Stimulated activated CD4-positive, alpha-beta T cell treated with anti-CD3 and anti-CD28 coated beads, TNF-alpha, amount 100 ng/mL, for 1 hour (primary cell): ENCODE measurements around the gene DEAF1.
"Not testable (repeated sequence)": the region's sequence is repeated elsewhere in the genome, so short reads cannot be mapped to it uniquely, and the experiment has no call there.

Experiments
- DNase-seq, 3 donors: peaks; one replicate each; pipeline ENCODE4 v3.0.0-alpha.2; 2020; ENCODE audit warnings: low read depth in 3 of 3, low spot score in 1 of 3

The DEAF1 gene

DNA sequence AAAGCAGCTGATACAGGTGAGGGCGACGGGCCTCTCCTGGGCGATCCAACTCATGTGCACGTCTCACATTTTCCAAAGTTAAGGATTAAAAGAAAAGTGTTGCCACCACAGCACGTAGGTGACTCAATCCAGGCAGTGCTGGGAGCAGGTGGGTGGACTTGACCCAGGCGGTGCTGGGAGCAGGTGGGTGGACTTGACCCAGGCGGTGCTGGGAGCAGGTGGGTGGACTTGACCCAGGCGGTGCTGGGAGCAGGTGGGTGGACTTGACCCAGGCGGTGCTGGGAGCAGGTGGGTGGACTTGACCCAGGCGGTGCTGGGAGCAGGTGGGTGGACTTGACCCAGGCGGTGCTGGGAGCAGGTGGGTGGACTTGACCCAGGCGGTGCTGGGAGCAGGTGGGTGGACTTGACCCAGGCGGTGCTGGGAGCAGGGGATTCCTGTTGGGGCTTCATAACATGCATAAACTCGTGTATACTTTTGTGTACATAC is 47.3 kb downstream of the DEAF1 start:
- not testable (repeated sequence) for DNase-seq

DNA sequence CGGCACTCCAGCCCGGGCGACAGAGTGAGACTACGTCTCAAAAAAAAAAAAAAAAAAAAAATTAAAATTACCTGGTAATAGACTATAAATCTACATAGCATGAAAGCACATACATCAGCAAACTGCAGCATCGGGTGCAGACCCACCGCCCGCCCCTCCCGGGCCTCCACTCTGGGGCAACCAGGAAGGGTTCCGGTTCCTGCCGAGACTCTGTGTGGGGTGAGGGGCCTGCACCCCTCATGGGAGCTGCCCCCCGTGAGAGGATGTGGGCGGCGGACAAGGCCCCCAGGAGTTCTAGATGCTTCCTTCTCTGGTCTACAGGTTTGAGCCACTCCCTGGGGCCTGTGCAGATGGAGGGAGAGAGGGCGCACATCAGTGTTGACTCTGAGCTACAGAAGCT is 48.8 kb downstream of the DEAF1 start:
- DNase-seq, result no peak

DNA sequence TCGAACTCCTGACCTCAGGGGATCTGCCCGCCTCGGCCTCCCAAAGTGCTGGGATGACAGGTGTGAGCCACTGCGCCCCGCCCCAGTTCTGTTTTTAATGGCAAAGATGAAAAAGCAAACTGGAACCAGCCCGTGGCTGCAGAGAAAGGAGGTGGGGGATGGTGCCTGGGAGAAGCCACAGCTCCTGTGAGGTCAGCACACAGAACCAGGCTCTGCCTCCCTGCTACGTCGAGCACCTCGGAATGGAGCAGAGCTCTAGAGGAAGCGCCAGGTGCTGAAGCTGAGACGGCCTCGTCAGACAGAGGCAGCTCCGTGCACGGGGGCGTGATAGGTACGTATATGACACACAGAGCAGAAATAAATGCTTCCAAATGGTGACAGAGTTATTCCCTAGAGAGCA is 49.5 kb downstream of the DEAF1 start:
- no peak for DNase-seq

DNA sequence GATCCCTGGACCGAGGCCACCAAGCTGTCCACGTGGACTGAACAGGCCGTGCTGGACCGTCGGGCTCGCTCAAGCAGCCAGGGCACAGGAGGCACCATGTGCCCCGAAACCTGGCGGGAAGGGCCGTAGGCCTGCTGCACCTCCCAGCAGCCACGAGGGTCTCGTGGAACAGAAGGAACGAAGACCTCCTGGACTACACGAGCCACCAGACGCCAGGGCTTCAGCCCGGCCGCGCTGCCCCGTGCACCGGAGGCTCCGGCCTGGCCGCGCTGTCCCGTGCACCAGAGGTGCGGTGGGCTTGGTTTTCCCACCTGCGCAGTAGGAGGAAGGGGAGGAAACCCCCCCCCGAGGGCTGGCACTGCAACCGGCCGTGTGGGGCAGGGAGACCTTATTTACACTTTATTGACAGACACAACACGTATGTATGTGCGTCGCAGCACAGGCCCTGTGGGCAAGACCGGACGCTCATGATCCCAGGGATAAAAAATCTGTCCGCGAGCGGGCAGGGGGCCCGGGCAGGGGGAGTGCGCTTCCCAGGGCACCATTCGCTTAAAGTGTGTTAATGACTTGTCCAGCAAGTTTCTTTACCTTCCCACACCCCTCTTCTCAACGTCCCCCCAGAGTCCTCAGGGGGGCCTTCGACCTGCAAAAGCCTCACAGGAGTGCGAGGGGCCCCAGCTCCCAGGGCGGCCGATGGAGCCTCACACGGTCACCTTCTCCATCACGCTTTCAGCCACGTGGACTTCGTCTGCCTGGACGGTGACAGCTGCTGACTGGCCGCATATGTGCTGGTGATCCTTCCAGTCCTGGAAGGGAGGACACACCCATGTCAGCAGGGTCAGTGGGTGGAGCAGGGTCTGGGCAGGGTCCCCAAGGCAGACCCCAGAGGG is 50.9 kb downstream of the DEAF1 start:
- no peak for DNase-seq

DNA sequence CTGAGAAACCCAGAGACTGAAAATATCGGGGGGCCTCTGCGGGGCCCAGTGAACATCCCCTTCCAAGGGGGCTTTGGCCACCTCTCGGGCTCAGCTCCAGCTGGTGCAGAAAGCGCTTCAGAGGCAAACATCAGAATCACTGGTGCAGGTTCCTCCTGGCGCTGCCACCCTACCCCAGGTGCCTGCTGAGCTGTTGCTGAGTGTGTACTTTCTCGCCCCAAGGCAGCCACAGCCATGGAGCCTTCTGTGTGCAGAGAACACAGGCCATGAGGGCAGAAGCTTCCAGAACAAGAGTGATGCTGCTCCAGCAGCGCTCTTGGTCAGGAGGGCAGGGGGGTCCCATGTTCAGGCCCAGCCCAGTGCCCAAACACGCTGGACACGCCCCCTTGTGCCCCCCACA is 51.7 kb downstream of the DEAF1 start:
- no peak for DNase-seq

DNA sequence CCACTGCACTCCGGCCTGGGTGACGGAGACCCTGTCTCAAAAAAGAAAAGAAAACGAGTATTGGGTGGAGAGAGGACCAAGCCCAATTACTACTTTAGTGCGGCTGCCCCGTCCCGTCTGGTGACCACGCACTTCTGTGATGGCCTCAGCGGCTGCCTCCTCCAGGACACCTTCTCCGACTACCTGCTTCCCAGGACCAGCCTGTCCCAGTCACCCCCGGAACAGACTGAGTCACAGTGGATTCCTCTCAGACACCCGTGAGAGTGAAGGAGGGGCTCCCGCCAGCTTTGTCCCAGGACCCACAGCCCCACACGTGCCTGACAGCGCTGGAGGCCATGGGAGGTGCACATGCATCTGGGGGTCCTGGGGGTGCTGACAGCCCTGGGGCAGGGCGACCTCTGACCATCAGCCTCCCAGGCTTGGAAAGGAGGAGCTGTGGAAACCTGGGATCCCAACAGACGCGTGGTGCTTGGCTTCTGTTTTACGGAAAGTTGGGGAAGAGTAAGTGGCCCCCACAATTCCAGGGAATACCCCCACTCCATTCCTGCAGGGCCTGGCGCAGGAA is 53.1 kb downstream of the DEAF1 start:
- no peak for DNase-seq

DNA sequence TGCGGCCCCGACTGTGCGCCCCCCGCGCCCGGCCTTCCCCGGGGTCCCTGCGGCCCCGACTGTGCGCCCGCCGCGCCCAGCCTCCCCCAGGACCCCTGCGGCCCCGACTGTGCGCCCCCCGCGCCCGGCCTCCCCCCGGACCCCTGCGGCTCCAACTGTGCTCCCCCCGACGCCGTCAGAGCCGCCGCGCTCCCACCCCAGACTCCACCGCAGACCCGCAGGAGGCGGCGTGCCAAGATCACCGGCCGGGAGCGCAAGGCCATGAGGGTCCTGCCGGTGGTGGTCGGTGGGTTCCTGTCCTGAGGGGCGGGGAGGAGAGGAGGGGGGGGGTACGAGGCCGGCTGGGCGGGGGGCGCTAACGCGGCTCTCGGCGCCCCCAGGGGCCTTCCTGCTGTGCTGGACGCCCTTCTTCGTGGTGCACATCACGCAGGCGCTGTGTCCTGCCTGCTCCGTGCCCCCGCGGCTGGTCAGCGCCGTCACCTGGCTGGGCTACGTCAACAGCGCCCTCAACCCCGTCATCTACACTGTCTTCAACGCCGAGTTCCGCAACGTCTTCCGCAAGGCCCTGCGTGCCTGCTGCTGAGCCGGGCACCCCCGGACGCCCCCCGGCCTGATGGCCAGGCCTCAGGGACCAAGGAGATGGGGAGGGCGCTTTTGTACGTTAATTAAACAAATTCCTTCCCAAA is 54.9 kb downstream of the DEAF1 start:
- no peak for DNase-seq

DNA sequence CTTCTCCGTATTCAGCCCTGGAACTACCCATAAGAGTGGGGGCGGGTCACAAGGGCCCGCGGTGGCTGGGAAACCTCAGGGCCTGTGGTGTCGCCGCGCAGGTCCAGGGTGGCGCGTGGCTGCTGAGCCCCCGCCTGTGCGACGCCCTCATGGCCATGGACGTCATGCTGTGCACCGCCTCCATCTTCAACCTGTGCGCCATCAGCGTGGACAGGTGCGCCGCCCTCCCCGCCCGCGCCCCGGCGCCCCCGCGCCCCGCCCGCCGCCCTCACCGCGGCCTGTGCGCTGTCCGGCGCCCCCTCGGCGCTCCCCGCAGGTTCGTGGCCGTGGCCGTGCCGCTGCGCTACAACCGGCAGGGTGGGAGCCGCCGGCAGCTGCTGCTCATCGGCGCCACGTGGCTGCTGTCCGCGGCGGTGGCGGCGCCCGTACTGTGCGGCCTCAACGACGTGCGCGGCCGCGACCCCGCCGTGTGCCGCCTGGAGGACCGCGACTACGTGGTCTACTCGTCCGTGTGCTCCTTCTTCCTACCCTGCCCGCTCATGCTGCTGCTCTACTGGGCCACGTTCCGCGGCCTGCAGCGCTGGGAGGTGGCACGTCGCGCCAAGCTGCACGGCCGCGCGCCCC is 55.6 kb downstream of the DEAF1 start:
- no peak for DNase-seq

DNA sequence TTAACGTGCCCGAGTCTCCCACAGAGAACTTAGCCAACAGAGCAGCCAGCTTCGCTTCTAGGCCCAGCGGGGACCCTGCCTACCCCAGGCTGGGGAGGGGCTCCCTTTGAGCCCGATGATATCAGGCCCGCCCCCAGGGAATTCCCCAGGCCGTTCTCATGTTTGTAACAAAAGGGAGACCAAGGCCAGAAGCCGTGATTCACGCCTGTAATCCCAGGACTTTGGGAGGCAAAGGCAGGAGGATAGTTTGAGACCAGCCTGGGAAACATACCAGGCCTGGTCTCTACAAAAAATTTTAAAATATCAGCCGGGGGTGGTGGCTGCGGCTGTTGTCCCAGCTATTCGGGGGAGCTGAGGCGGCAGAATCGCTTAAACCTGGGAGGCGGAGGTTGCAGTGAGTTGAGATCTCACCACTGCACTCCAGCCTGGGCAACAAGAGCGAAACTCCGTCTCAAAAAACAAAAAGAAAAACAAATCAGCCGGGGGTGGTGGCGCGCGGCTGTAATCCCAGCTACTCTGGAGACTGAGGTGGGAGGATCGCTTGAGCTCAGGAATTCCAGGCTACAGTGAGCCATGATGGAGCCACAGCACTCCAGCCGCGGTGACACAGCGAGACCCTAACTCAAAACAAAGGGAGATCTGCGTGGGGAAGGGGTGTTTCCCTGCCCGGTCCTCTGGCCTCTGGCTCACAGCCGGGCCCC is 56.2 kb downstream of the DEAF1 start:
- no peak for DNase-seq

DNA sequence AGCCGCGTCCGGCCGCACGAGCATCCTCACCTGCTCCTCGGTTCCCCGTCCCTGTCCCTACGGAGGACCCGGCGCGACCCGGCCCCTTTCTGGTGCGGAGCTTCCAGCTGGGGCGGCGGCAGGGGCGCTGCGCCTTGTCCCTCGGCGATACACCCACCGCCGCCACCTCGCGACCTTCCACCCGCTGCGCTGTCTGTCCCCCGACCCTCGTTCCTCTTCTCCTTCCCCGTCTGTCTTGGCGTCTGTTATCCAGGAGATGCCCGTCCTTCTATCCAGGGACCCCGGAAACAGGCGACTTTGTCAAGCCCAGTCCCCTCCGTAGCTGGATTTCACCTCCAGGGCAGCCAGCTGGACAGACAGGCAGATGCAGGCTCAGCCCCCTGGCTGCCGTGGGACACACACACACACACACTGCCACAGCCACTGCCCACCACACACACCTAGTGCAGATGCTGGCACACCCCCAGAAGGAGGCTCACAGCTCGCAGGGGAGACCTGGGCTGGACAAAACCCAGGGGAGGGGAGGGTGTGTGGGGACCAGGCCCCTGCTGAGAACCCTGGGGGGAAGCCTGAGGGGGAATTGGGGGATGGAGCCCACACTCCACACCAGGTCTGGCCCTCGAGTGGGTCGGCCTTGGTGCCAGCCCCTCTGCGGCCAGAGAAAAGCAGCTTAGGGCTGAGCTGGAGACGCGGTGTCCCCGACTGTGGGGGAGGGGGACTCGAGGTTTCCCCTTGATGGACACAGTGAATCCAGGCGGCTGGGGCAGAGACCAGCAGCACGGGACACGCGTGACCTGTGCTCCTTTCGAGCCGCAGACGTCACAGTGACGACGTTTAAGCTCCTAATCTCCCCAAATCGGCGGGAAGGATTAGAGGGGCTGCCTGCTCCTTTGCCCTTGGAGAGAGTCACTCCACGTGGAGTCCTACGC is 57.2 kb downstream of the DEAF1 start:
- no peak for DNase-seq

DNA sequence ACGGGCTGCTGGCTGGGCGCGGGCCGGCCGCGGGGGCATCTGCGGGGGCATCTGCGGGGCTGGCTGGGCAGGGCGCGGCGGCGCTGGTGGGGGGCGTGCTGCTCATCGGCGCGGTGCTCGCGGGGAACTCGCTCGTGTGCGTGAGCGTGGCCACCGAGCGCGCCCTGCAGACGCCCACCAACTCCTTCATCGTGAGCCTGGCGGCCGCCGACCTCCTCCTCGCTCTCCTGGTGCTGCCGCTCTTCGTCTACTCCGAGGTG is 57.8 kb downstream of the DEAF1 start:
- no peak for DNase-seq

DNA sequence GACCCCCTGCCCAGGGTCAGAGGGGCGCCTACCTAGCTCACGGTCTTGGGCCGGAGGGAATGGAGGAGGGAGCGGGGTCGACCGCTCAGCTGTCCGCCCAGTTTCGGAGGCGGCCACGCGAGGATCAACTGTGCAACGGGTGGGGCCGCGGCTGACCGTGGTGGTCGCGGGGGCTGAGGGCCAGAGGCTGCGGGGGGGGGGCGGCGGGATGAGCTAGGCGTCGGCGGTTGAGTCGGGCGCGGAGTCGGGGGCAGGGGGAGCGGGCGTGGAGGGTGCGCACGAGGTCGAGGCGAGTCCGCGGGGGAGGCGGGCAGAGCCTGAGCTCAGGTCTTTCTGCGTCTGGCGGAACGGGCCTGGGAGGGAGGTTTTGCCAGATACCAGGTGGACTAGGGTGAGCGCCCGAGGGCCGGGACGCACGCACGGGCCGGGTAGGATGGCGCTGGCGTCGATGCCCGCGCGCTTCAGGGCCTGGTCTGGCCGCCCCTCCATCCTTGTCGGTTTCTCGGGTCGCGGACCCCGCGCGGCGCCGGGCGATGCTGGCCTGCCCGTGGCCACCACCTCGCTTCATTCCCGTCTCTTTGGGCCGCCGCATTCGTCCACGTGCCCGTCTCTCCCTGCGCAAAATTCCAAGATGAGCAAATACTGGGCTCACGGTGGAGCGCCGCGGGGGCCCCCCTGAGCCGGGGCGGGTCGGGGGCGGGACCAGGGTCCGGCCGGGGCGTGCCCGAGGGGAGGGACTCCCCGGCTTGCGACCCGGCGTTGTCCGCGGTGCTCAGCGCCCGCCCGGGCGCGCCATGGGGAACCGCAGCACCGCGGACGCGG is 58.3 kb downstream of the DEAF1 start, which contains the start of gene DRD4:
DRD4 (plus strand) TSS at position 759 of the 822 bp plus-strand sequence; CDS start at position 795, 36 bp downstream.
- no peak for DNase-seq

DNA sequence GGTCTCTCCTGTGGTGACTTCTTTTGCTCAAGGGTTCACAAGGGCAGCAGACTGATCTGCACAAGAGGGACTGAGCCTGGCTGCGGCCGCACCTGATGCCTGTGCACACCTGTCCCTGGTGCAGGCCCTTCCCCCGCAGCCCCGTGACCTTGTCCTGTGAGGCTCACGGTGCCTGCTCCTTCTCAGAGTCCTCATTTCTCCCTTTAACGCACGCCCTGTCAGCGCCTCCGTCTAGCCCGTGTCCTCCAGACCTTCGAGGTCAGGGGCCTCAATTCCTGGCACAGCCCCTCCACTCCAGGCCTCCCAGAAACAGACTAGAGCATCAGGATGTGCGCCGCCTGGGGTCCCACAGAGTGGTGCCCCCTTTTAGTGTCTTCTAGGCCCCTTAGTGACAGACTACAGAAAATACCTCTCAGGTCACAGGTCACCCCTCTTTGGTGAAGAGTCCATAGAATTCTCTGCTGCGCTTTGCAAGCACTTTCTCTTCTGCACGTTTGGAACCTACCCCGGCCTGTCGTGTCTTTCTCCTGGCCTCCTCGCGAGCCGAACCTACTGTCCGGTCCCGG is 59.0 kb downstream of the DEAF1 start:
- DNase-seq, result no peak

DNA sequence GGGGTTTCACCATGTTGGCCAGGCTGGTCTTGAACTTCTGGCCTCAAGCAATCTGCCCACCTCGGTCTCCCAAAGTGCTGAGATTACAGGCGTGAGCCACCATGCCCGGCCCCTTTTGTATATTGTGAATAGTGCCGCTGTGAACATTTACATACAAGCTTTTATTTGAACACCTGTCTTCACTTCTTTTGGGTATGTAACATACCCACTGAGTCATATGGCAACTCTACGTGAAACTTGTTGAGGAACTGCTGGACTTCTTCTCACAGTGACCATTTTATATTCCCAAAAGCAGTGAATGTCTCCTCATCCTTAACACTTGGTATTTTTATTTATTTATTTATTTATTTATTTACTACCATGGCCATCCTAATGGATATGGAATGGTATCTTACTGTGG is 64.2 kb downstream of the DEAF1 start:
- DNase-seq, result no peak

DNA sequence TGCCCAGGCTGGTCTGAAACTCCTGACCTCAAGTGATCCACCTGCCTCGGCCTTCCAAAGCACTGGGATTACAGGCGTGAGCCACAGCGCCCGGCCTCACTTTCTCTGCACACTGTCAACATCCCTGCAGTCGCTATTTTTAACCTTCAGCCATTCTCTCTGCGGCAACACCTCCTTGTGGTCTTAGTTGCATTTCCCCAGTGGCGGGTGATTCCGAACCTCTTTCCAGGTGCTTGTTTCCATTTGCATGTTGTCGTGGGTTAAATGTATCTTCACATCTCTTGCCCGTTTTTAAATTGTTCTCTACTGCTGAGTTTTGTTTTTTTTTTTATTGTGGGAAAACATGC is 65.8 kb downstream of the DEAF1 start:
- no peak for DNase-seq

DNA sequence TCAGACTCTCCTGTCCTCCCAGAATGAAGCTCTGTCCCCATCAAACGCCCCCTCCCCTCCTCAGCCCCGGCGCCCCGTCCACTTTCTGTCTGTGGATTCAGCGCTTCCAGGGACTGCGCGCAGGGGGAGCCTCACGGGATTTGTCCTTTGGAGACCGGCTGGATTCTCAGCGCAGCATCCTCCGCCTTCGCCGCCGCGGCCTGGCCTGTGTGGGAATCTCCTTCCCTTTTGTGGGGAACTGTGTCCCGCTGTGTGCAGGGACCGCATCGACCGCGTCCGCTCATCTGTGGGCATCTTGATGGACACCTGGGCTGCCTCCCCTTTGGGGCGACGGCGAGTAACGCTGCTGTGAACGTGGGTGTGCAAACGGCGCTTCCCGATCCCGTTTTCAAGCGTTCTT is 67.0 kb downstream of the DEAF1 start:
- no peak for DNase-seq

DNA sequence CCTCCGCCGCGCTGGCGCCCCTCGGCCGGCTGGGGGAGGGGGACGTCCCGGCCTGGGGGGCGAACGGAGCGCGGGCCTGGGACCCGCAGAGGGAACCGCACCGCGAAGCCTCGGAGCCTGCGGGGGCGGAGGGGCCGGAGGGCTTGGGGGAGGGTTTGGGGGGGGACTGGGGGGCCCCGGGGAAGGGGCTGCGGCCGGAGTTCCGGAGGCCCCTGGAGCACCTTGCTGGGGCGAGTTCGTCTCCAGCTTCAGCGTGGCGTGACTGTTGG is 67.8 kb downstream of the DEAF1 start:
- DNase-seq, result no peak

DNA sequence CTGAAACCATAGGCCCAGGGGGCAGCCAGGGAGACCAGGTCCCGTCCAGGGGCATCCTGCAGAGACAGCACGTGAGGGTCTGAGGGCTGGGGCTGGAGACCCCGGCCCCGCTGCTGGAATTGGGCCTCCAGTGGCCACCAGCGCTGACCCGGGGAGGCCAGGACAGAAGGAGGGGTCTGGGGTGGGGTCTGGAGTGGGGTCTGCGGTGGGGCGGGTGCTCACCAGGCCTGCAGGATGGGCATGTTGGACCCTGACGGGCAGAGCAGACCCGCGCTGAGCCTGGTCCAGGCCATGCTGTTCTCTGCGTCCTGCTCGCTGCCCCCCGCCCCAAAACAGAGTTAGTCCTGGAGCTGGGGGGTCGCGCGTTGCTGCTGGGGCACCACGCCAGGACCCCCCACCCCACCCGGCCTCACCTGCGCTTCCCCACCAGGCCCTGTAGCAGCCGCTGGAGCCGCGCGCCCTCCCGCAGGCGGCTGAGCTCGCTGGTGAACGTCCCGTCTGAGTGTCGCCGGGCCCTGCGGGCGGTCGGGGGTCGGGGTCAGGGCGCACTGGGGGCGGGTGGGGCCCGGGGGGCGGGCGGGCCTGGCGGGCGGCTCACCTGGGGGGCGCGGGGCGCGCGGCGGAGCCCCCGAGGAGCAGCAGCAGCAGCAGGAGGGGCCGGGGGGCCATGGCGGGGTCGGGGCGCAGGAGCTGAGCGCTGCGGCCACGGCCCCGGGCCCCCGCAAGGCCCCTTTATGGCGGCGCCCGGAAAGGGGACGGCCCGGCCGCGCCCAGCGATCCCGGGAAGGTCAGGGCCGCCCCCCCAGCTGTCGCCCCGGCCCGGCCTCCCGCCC is 68.3 kb downstream of the DEAF1 start, which contains the start of gene SCT:
SCT (minus strand) TSS at position 707 of the 833 bp plus-strand sequence; CDS start at position 669, 38 bp downstream.
- DNase-seq, result no peak
